ENCODE measurements around the gene SETX. TPM values are rescaled to one million over a fixed set of nuclear protein-coding genes. Genes with fewer than 3 reads are reported as not detected.

Gene SETX
- total and polyA plus RNA-seq, 10 of the 15 experiments (the other 5 are each of a cell fraction or from before 2014, with no cell fraction given) = 15.8 to 75.7 (median 37.0) TPM

- no peaks in the 10 kb centered on the region for H3K9me3 ChIP-seq (replicated peaks; ENCODE audit: control insufficient read depth, insufficient read depth, low read length)
- no TSS peak for BruUV-seq (replicated peaks)
- ATAC-seq (no peak), DNase-seq (ENCODE audit: low read depth, low spot score) (no peak), FAIRE-seq (no peak)
- H3K9ac ChIP-seq (ENCODE audit: control insufficient read depth, insufficient read depth, low read length) = no peak overlapping the region
- ChIA-PET SMC1A (ENCODE audit: uncharacterized antibody, unreplicated experiment) (interaction anchor here (1.1 to 1.5 kb wide), 2 partner anchors 9 to 15 kb away, joined by 3 read pairs; no protein-coding TSS in a partner anchor), RAD21 (ENCODE audit: unreplicated experiment) (no interaction called here), CTCF (interaction anchor here (0.6 kb wide), 1 partner anchor 15 kb away, joined by 3 read pairs; no protein-coding TSS in a partner anchor), POLR2A (interaction anchor here (0.5 kb wide), 1 partner anchor 22 kb away, joined by 3 read pairs; no protein-coding TSS in a partner anchor)
- no peaks in the 10 kb centered on the region for H3K27me3 ChIP-seq (replicated peaks in 1 of 2; ENCODE audit: control insufficient read depth in 2 of 2, insufficient read depth in 2 of 2, low read length in 1 of 2)
- TF ChIP-seq SPI1 (IDR thresholded peaks at IDR 0.05; ENCODE audit: borderline replicate concordance, insufficient read depth, low read depth, low read length) (no peak), ZBTB4 (CRISPR knock-in tag; IDR thresholded peaks at IDR 0.05) (no peak), POU2F2 (IDR thresholded peaks at IDR 0.05; ENCODE audit: borderline replicate concordance, low read depth, low read length) (no peak), ZNF592 (IDR thresholded peaks at IDR 0.05) (no peak), CBX3 (IDR thresholded peaks at IDR 0.05; ENCODE audit: borderline replicate concordance, low read depth) (no peak), RB1 (IDR thresholded peaks at IDR 0.05; ENCODE audit: borderline replicate concordance) (no peak), SMARCA5 (IDR thresholded peaks at IDR 0.05) (no peak), YY1 (IDR thresholded peaks at IDR 0.05; ENCODE audit: low read depth, low read length) (no peak), POLR2AphosphoS5 (IDR thresholded peaks at IDR 0.05; ENCODE audit: low read length) (no peak), JUND (IDR thresholded peaks at IDR 0.05; ENCODE audit: low read depth, low read length) (no peak), NFIC (IDR thresholded peaks at IDR 0.05; ENCODE audit: low read depth, low read length) (no peak)
- TF ChIP-seq, protein P1, sequence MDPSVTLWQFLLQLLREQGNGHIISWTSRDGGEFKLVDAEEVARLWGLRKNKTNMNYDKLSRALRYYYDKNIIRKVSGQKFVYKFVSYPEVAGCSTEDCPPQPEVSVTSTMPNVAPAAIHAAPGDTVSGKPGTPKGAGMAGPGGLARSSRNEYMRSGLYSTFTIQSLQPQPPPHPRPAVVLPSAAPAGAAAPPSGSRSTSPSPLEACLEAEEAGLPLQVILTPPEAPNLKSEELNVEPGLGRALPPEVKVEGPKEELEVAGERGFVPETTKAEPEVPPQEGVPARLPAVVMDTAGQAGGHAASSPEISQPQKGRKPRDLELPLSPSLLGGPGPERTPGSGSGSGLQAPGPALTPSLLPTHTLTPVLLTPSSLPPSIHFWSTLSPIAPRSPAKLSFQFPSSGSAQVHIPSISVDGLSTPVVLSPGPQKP (IDR thresholded peaks at IDR 0.05; ENCODE audit: low read depth, low read length) = no peak
- intact Hi-C loops (cut with micrococcal nuclease; ENCODE audit: unreplicated experiment) (no loop called here), in situ Hi-C loops (cut with MboI) (no loop called here)
- no peak overlapping the region for H3K4me2 ChIP-seq (ENCODE audit: control insufficient read depth, insufficient read depth)
- no peaks in the 10 kb centered on the region for H3K79me2 ChIP-seq (ENCODE audit: control insufficient read depth, insufficient read depth, low read length)
- no peak overlapping the region for H2AFZ ChIP-seq (ENCODE audit: control insufficient read depth, low read depth, low read length)
- no peak overlapping the region for H3K4me3 ChIP-seq
- no peaks in the 10 kb centered on the region for H3K4me1 ChIP-seq (ENCODE audit: control insufficient read depth, insufficient read depth, low read length)
- H3K36me3 ChIP-seq (ENCODE audit: control insufficient read depth in 2 of 2, insufficient read depth in 2 of 2, low read length in 1 of 2) = no peaks in the 10 kb centered on the region
- 93% methylated on average over 4 of the region's 4 CpGs for WGBS (ENCODE audit: insufficient coverage, insufficient replicate concordance, low lambda C conversion rate, missing lambda C conversion rate)
- no peak overlapping the region for H3K27ac ChIP-seq (ENCODE audit: control insufficient read depth, insufficient read depth)
- H4K20me1 ChIP-seq (ENCODE audit: control insufficient read depth, insufficient read depth) = no peaks in the 10 kb centered on the region
Measured at GRCh38 chr9:132366481-132366880, 11.7 kb upstream of the SETX start.

Measured in GM12878 (cell line).